Endothelial cell of umbilical vein (primary cell): ENCODE data around the gene ZBTB46.

ENCODE experiments used
- CTCF ChIP-seq, 2 donors: IDR thresholded peaks; 1 replicate in 1 of 2; 2 replicates in 1 of 2; pipeline ENCODE4 v1.5.1; 2011; ENCODE audit warnings: low read length in 2 of 2, mild to moderate bottlenecking in 2 of 2, moderate library complexity in 2 of 2, control low read depth in 1 of 2, inconsistent platforms in 1 of 2, low read depth in 1 of 2; ENCODE audit not compliant: insufficient read depth in 1 of 2; ENCODE audit errors: extremely low read depth in 1 of 2
- EZH2 ChIP-seq: IDR thresholded peaks from 2 replicates; pipeline ENCODE4 v1.6.1; 2012; ENCODE audit warnings: borderline replicate concordance, low read depth, mild to moderate bottlenecking, moderate library complexity, low read length, inconsistent platforms; ENCODE audit not compliant: severe bottlenecking
- FOS ChIP-seq: IDR thresholded peaks from 2 replicates; pipeline ENCODE4 v1.6.1; 2011; ENCODE audit warnings: mild to moderate bottlenecking, low read length, moderate library complexity, borderline replicate concordance; ENCODE audit not compliant: insufficient read depth
- JUN ChIP-seq: IDR thresholded peaks from 2 replicates; pipeline ENCODE4 v1.6.1; 2011; ENCODE audit warnings: borderline replicate concordance, low read depth; ENCODE audit not compliant: insufficient read length, insufficient read depth
- POLR2A ChIP-seq: IDR thresholded peaks from 2 replicates; pipeline ENCODE4 v1.6.1; 2012; ENCODE audit warnings: low read depth, mild to moderate bottlenecking, control low read depth, low read length

GRCh38 chr20:63846888-63847236, 15.8 kb upstream of the ZBTB46 start:
- no peak for TF ChIP-seq CTCF (IDR thresholded peaks at IDR 0.05; ENCODE audit: extremely low read depth in 1 of 2, insufficient read depth in 1 of 2, low read depth in 1 of 2, low read length in 2 of 2)
- no peak for TF ChIP-seq JUN
- no peak for TF ChIP-seq EZH2
- TF ChIP-seq POLR2A = no peak
- TF ChIP-seq FOS = no peak
